GDM1 (cell line): Measurements from ENCODE around the gene ARHGAP23.
"Not testable (repeated sequence)": the region's sequence is repeated elsewhere in the genome, so short reads cannot be mapped to it uniquely, and the experiment has no call there.

Source experiments
- DNase-seq: peaks from one replicate; lab custom pipeline; 2025; lab: John Stamatoyannopoulos, UW

Gene ARHGAP23

DNA sequence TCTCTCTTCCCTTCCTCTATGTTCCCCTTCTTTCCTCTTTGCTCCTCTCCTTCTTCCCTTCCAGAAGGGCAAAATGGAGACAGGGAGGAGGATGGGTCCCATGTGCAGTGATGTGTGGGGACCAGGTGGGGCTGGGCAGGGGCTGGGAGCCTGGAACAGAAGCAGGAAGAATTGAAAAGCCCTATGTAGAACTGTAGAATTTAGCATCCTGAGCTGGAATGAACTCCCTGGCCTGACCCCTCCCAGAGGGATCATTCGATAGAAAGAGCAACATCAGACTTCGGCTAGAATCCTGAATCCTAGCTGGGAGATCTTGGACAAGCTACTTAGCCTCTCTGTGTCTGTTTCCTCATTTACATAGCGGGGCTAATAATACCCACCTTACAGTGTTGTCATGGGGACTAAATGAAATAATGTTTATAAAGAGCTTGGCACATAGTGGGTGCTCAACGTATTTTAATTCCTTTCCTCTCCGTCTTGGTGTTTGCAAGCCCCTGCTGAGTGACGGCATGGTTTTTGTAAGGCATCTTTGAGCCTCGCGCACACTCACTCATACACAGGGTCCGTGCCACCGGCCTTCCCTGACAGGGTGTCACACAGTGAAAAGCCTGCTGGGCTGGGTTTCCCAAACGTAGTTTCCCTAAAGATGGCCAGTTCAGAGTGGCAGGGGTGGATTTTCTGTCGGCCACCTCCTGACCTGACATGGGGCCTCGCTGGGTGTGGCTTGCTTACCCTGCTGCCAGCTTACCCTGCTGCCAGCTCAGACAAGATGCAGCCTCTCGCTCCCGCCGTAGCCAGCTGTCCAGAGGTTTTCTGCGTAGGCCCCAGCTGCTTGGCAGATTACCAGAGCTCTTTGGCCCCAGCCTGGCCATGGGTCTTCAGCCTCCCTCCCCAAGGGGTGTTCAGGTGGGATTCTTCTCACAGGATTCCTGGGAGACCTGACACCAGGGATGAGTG is 6.1 kb upstream of the ARHGAP23 start:
- DNase-seq = no peak

DNA sequence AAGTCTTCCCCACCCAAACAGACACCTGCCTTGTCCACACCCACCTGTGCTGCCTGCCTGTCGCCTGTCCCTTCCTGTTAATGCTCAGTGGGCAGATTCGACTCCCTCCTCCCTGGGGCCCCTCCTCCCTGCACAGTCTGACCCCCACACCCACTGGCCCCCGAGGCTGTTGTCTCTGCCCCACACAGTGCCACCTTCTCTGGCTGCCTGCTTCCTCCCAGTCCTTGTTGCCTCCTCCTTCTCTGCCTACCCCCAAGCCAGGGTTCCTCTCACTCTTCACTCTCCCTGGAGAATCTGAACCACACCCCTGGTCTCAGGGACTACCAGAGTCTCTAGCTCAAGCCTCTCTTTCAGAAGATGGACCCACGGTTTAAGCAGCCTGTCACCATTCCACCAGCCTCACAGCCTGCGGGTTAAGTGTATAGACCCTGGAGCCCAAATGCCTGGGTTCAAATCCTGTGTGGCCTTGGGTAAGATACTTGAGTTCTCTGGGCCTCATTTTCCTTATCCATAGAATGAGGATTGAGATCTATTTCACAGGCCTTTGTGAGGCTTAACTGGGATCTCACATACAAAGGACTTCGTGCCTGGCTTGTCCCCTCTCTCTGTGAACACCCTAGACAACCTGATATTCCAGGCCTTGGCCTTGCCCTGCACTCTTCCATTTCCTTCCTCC is 3.8 kb upstream of the ARHGAP23 start:
- no peak for DNase-seq

DNA sequence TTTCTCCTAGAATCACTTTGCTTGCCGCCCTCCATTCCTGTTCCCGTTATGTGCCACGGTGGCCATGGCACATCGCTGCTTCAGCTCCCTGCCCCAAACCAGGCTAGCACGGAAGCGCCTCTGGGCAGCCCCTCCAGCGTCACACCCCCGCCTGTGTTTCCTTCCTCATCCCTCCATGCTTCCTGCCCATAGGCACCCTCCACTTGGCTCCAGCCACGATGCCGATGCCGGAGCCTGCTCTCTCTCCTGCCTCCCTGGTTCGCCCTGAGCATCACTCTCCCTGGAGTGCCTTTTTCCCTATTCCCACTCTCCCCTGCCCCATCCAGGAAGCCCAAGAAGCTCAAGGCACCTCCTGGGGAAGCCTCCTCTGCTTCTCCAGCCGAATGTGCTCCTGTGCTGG is 3.2 kb upstream of the ARHGAP23 start:
- peak; percentile 48 for DNase-seq

DNA sequence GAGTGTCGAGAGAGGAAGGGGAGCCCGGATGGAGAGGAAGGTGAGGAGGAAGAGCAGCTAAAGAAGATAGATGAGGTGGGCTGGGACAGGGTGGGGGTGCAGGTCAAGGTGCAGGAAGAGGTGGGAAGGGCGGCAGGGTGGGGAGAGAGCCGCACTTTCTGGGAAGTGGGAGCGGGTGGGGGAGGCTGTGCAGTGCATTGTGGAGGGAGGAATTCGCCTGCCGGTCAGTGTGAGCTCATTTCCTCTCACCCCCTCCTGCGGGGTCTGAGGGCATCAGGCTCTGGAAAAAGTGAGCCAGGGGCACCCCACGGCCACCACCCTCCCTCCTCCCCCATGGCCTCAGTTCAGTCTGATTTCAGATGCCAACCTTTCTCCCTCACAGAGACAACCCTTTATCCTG is 2.5 kb upstream of the ARHGAP23 start:
- no peak for DNase-seq

DNA sequence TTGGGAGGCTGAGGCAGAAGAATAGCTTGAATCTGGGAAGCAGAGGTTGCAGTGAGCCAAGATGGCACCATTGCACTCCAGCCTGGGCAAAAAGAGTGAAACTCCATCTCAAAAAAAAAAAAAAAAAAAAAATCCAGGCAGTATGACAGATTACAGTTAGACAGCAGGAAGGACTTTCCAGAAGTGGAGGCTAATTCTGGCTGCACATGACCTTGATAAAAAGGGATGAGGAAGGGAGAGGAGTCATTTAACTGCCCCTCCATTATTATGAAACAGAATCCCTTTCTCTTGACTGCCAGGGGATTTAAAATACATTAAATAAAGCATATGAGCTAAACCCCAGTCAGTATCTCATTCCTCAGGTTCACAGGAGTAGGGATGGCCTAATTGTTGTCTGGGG is 1.8 kb upstream of the ARHGAP23 start:
- DNase-seq = no peak

DNA sequence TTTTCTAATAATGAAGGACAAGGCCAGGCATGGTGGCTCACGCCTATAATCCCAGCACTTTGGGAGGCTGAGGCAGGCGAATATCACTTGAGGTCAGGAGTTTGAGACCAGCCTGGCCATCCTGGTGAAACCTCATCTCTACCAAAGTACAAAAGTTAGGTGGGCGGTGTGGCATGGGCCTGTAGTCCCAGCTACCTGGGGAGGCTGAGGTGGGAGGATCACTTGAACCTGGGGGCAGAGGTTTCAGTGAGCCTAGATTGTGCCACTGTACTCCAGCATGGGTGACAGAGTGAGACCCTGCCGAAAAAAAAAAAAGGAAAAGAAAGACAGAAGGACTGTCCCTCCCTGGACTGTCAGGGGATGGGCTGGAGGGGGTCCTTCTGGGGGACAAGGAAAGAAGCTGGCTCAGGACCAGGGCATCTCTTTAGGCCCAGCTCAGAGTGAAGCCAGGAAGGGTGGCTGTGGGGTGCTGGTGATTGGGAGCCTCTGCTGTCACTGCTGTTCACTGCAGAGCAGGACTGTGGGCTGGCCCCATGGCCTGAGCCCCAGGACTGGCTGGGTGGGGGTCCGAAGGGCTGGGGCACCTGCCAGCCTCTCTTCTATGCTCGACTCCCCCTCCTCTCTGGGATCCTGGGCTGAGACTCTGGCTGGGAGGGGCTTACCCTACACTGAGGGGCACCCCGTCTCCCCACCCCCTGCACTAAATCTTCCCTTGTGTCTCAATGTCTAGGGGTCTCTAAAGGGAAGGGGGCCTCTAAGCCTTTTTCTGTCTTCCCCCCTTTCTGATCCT is 909 bp upstream of the ARHGAP23 start:
- DNase-seq = no peak

DNA sequence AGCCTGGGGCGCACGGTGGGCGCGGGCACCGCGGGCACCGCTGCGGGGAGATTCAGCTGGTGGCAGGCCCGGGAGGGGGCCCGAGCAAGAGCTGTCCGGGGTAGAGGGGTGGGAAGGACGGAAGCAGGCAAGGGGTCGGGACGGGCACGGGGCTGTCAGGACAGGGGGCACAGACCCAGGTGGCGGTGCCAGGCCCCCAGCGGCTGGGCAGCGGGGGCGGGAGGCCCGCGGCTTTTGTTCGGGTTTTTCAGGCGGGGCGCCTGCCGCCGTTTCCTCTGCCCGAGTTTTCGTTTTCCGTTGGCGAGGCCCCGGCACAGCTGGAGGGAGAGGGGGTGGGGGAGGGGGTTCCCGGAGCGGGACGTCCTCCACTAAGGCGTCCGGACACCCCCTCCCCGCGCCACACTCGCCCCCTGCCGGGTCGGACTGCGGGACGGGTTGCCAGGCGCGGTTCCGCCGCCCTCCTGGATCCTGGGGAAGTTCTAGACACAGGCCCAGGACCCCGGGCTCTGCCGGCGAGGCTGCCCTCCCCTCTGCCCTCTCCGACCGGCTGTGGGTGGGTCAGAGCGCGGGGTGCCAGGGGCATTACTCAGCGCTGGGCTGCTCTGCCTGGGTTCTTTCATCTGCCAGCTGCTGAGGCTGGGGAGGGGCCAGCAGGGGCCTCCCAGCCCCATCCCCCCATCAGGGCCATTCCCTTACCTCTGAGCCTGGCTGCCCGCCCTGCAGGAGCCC is 543 bp downstream of the ARHGAP23 start:
- peak; percentile 18 for DNase-seq

DNA sequence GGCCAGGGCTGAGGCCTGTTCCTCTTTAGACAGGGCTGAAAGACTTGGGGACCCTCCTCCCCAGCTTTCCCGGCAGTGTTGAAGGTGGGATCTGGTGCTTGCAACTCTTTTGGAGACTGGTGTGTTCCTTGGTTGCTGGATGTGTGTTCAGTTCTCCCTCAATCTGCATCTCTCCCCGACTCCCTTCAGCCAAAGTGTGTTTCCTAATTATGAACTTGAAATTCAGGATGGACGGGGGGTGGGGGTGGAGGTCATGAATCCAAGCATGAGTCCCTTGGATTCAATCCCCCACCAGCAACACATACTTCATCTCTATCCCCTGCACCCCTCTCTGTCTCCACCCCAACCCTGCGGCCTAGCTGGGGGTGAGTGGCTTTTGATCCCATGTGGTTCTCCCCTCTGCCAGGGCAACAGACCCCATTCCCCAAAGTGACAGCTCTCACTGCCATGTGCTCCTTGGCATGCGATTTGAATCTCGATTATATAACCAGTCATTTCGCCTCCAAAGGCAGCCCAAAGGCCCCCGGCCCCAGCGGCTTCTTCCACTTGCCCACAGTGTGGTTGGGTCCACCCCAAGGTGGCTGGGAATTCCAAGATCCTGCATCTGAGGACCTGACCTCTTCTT is 1.3 kb downstream of the ARHGAP23 start:
- no peak for DNase-seq

DNA sequence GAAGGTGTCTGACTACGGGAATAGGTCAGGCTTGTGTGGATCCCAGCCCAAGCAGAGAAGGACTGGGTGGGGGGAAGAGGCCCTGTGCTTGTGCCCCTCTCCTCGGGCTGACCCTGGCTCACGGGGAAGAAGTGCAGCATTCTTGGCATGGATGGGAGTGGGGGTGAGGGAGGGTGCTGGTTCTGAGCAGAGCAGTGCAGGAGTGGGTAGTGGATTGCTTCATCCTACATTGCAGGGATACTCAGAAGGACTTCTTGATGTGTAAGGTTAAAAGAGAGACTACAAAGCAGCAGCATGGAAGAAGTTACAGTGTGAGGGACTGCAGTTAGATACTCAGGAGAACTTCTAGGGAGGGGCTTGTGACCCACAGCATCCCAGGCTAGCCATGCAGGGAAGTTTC is 2.1 kb downstream of the ARHGAP23 start:
- no peak for DNase-seq

DNA sequence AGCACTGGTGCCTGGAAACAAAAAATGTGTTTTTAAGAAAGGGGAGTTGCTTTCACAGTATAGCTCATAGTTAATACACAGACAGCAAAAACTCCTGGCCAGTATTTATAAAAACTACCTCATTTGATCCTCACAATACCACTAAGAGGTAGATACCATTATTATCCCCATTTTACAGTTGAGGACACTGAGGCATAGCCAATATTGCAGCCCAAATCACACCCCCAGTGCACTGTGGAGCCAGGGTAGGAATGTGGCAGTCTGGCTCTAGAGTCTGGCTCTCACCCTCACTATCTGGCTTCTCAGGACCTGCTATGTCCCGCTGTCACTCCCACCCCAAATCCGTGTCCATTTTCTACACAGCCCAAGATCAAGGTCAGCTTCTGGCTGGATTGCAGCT is 2.6 kb downstream of the ARHGAP23 start:
- DNase-seq = no peak

DNA sequence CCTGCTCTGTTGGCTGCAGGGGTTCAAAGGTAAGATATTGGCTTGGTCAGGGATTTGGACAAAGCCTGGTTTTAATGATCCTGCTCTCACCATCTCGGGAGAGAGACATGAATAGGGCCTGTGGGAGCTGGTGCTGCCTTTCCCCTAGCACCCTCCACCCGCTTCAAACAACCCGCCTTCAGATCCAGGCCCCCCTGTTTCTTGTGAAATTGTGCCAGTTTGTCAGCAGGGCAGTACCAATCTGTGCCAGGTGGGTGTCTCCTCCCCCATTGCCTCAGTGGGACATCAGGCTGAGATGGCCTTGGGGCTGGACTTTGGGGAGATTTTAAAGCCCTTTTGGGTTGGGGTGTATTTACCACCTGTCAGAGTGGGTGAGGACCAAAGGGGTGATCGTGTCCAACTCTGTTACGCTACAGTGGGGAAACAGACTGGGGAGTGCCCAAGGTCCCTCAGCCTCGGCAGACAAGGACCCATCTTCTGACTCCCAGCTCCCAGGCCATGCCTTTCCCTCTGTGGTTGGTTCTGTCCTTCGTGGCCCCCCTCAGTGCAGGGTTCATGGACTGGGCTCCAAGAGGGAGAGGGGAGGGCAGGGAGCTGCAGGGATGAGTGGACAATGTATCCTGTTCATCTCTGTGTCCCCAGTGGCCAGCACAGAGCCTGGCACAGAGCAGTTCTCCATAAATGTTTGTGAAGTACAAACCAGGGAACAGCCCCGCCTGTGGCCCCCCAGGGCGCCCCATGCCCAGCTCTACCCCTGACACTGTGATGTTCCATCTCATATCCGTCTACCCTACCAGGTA is 3.3 kb downstream of the ARHGAP23 start:
- DNase-seq = no peak

DNA sequence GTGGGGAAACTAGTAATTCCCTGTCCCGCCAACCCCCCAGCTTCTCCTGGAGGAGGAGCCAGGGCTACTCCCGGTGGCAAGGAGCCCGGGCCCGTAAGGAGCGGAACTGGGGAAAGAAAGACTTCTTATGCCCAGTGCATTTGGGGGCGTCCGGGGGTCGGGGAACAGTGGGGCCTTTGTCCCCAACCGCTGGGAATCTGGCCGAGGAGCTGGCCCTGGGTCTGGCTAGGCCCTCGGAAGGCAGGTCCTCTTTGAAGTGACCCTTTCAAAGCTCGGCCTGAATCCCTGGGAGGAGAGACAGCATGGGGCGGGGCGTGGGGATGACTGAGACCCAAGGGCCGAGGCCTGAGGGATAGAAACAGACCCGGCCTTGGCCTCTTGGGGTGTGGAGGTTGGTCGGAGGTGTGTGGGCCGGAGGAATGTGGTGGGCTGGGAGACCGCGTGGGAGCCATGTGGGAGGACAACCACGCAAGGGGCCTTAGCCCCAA is 6.0 kb downstream of the ARHGAP23 start:
- no peak for DNase-seq

DNA sequence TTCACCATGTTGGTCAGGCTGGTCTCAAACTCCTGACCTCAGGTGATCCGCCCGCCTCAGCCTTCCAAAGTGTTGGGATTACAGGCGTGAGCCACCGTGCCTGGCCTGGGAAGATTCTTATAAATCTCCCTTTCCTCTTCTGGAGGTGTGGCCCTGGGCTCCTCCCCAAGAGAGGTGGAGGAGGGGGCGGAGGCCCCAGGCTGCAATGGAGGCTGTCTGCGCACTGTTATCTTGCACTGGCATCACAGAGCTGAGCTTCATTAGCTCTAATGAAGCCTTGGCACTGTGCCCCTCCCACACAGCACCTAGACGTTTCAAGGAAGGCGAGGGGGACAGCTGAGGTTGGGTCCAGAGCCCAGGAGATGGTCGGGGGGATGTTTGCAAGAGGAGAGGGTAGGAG is 7.5 kb downstream of the ARHGAP23 start:
- DNase-seq = no peak

DNA sequence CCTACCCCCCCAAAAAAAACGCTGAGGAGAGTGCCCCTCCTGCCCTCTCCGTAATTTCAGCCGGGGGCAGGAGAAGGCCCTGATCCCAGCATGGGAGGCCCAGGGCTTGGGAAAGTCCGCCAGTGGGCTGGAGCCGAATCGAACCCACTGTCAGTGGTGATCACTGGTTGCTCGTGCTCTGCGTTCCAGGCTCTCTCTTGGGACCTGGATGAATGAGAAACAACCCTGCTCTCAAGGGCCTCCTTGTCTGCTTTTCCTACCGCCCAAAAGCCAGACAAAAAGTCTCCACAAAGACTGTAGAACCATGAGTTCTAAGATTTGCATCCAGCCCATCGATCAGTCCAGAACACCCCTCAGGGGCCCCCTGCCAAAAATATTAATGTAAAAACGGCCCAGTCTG is 8.1 kb downstream of the ARHGAP23 start:
- no peak for DNase-seq

DNA sequence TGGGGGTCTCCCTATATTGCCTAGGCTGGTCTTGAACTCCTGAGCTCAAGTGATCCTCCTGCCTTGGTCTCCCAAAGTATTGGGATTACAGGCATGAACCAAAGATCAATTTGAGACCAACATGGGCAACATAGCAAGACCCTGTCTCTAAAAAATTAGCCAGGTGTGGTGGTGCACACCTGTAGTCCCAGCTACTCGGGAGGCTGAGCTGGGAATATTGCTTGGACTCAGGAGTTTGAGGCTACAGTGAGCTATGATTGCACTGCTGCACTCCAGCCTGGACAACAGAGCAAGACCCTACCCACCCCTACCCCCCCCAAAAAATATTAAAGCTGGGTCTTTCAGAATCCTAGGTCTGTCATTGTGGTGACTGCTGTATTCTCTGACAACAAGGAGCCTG is 9.0 kb downstream of the ARHGAP23 start:
- DNase-seq = not testable (repeated sequence)

DNA sequence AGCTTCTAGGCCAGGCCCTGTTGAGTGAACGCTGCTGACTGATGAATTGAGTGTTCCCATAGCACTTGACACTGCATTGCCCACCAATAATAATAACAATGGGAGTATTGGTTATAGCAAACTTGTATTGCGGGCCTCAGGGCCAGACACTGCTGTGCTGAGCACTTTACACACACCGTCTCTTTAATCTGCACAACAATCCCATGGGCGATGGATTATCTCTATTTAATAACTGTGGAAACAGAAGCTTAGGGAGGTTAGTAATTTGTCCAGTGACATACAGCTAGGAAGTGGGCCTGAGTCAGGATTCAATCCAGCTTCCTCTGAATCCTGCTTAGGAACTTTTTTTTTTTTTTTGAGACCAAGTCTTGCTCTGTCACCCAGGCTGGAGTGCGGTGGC is 11.2 kb downstream of the ARHGAP23 start:
- DNase-seq = no peak

DNA sequence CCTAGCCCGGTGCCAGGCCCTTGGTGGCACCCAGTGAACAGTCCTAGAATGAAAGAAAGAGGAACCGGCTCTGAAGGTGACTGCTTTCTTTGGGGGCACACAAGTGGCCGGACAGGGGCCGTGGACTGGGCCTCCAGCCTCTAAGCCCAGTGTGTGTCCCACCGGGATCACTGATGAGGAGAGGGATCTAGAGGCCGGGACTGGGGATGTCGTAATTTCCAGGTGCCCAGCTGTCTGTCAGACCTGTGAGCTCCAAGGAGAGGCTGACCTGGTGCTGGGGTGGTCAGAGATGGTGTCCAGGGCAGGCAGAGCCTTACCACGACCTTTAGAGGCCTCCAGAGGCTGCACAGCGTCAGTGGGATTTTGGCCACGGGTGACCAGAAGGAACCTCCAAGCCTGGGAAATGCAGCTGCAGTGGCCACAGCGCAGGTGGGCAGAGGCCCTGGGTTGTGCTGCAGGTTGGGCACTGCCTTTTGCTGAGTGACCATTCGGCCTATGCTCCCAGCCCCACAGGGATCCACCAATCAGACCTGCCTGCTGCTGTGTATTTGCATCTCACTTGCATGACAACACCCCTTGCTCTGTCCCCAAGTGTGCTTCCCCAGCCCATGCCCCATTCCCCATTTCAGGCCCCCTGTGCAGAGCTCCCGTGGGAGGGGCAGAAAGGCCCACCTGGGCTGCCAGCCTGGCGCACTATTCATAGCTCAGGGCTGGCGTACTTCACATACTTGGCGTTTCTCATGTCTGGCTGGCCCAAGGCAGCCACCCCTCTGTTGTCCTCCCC is 12.5 kb downstream of the ARHGAP23 start:
- no peak for DNase-seq

DNA sequence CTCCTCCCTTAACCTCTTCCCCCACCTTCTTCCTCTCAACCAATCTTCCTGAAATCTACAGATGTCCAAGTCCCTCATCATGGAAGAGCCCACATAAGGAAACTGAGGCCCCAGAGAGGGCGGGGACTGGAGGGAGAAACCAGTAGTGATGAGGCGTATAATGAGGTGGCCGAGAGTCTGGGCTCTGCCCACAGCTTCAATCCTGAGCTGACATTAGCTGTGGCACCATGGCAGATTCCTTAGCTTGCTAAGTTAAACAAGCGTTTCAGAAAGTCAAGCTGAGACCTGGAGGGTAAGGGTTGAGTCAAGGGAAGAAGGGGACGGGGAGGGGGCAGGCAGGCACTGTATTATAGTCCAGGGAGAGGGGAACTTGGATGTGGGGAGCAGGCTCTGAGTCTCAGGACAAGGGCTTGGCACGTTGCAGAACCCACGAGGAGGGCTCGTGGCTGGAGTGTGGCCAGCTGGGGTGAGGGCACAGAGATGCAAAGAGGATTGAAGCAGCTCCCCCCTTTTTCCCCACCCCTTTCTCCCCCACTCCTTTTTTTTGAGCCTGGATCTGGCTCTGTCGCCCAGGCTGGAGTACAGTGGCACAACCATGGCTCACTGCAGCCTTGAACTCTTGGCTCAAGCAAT is 13.3 kb downstream of the ARHGAP23 start:
- DNase-seq = no peak

DNA sequence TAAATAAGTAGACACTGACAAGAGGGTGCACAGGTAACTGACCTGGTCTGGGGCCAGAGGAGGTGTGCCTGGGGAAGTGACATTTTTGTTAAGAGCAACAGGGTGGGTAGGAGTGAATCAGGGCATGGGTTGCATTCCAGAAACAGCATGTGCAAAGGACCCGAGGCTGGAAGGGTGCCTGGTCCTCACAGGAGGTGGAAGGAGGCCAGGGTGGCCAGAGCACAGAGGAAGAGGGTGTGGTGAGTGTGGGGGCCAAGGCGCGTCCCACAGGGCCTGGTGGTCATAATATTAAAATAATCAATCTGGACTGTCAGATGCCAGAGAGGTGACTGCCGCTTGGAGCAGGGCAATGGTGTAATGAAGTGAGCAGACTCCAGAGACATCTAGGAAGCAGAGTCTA is 14.3 kb downstream of the ARHGAP23 start:
- no peak for DNase-seq
